Peyer's patch (tissue), 4 donors: Measurements from ENCODE around the gene ZNF729.

Experiments used
- CTCF ChIP-seq, 6 experiments: fragments of 450-650 bp in 4 of 6; fragments of 200-600 bp in 2 of 6; sonication (generic) in 1 of 6; IDR thresholded peaks; one replicate each; pipeline ENCODE4 v1.5.1; 2017 to 2019; ENCODE audit warnings: antibody characterized with exemption in 6 of 6, mild to moderate bottlenecking in 3 of 6, moderate library complexity in 1 of 6
- POLR2A ChIP-seq, 2 donors: fragments of 450-650 bp; IDR thresholded peaks; one replicate each; pipeline ENCODE4 v1.5.1; 2017; ENCODE audit warnings: antibody characterized with exemption in 2 of 2, mild to moderate bottlenecking in 2 of 2, moderate library complexity in 2 of 2

GRCh38 chr19:22331521-22331920, 45.3 kb downstream of the ZNF729 start:
- TF ChIP-seq CTCF (IDR thresholded peaks at IDR 0.05) (no peak), POLR2A (IDR thresholded peaks at IDR 0.05) (no peak)
